Mesodermal cell (in vitro differentiated cells): ENCODE data around the gene CSN3.

Experiments
- H3K27ac ChIP-seq: 2 replicates; pipeline ENCODE4 v1.7.0; 2013; ENCODE audit warnings: mild to moderate bottlenecking, low read depth, low read length, moderate library complexity; ENCODE audit not compliant: severe bottlenecking
- H3K36me3 ChIP-seq: 2 replicates; pipeline ENCODE4 v1.7.1; 2013; ENCODE audit warnings: mild to moderate bottlenecking, low read length, moderate library complexity; ENCODE audit not compliant: control insufficient read depth, insufficient read depth
- H3K4me1 ChIP-seq: one replicate; pipeline ENCODE4 v1.7.1; 2013; ENCODE audit warnings: mild to moderate bottlenecking, low read length; ENCODE audit not compliant: insufficient read depth, control insufficient read depth, poor library complexity, severe bottlenecking
- H3K4me3 ChIP-seq: 2 replicates; pipeline ENCODE4 v1.7.0; 2013; ENCODE audit warnings: low read length, control low read depth, mild to moderate bottlenecking; ENCODE audit not compliant: insufficient read depth, poor library complexity, severe bottlenecking; ENCODE audit errors: extremely low read depth
- H3K9me3 ChIP-seq: 2 replicates; pipeline ENCODE4 v1.7.1; 2013; ENCODE audit warnings: mild to moderate bottlenecking, low read length, moderate library complexity; ENCODE audit not compliant: control insufficient read depth
- WGBS, 2 experiments: methylation state at CpG; one replicate each; pipeline ENCODE4 v1.1.5; 2013; ENCODE audit warnings: missing lambda C conversion rate in 2 of 2; ENCODE audit not compliant: insufficient coverage in 2 of 2; 5-methylcytosine and 5-hydroxymethylcytosine counted together

The CSN3 gene

GRCh38 chr4:70225824-70226223, 16.6 kb upstream of the CSN3 start, which contains the start of gene FDCSP:
TSS of gene FDCSP (plus strand) at chr4:70226124. CDS start at chr4:70231195, 5,071 bp downstream.
- Histone ChIP-seq H3K36me3 (no peaks in the 10 kb centered on the region), H3K4me3 (no peak within 1 kb of the TSS), H3K4me1 (no peaks in the 10 kb centered on the region), H3K9me3 (no peaks in the 10 kb centered on the region), H3K27ac (no peak within 1 kb of the TSS)
- no CpG with 5 or more reads among the region's 2 CpGs for WGBS, 2 experiments

DNA sequence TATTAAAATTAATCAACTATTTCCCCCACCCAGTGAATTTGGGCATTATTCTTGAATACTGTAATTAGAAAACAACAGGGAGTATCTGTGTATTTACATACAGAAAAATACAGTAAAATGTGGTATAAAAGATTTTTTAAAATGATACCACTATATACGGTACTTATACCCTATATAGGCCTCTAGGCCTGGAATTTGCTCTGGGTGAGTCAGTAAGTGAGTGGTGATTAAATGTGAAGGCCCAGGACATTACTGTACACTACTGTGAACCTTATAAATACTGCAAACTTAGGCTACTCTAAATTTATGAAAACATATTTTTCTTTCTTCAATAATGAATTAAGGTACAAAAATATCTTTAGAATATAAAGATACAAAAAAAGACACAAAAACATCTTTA, 6.3 kb upstream of the CSN3 start:
- H3K9me3 ChIP-seq = no peaks in the 10 kb centered on the region
- H3K4me1 ChIP-seq = peaks cover 18% of the 10 kb centered on the region
- H3K27ac ChIP-seq = no peak overlapping the region
- no peaks in the 10 kb centered on the region for H3K36me3 ChIP-seq
- H3K4me3 ChIP-seq = no peak overlapping the region
- no CpG with 5 or more reads among the region's 1 CpG for WGBS, 2 experiments

GRCh38 chr4:70239131-70239883, 3.1 kb upstream of the CSN3 start:
- no peaks in the 10 kb centered on the region for H3K36me3 ChIP-seq
- H3K27ac ChIP-seq = peak overlapping the region; percentile 75
- no peaks in the 10 kb centered on the region for H3K9me3 ChIP-seq
- WGBS, 2 experiments = 80 to 89% methylated on average over 1 of the region's 3 CpGs
- H3K4me3 ChIP-seq = no peak overlapping the region
- peaks cover 18% of the 10 kb centered on the region for H3K4me1 ChIP-seq

GRCh38 chr4:70239884-70240591, 2.4 kb upstream of the CSN3 start:
- no peaks in the 10 kb centered on the region for H3K36me3 ChIP-seq
- no peak overlapping the region for H3K4me3 ChIP-seq
- H3K4me1 ChIP-seq = peaks cover 18% of the 10 kb centered on the region
- WGBS, 2 experiments = 62 to 88% methylated on average over 3 of the region's 5 CpGs
- H3K27ac ChIP-seq = peak overlapping the region; percentile 75
- H3K9me3 ChIP-seq = no peaks in the 10 kb centered on the region

DNA sequence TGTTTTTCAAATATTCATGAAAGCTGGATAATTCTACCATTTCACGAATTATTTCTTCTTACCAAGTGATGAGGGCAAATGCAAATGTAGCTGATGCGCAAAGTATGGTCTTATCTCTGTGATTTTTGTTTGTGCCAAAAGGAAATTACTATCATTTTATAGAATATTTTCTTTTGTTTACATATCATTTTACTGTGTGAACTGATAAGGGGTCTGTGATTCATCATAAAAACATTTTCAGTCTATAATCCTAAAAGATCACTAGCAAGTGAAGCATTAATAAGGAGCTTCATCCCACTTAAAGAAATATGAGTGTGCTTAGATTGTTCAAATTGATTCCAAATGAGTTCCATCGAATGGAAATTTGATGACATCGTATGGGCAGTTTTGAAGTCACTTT, 694 bp downstream of the CSN3 start:
- Histone ChIP-seq H3K9me3 (no peaks in the 10 kb centered on the region), H3K36me3 (no peaks in the 10 kb centered on the region), H3K4me3 (no peak overlapping the region), H3K4me1 (peaks cover 10% of the 10 kb centered on the region), H3K27ac (no peak overlapping the region)
- WGBS, 2 experiments = 50% methylated on average over 2 of the region's 4 CpGs; no CpG with 5 or more reads in 1 of the 2 experiments

DNA sequence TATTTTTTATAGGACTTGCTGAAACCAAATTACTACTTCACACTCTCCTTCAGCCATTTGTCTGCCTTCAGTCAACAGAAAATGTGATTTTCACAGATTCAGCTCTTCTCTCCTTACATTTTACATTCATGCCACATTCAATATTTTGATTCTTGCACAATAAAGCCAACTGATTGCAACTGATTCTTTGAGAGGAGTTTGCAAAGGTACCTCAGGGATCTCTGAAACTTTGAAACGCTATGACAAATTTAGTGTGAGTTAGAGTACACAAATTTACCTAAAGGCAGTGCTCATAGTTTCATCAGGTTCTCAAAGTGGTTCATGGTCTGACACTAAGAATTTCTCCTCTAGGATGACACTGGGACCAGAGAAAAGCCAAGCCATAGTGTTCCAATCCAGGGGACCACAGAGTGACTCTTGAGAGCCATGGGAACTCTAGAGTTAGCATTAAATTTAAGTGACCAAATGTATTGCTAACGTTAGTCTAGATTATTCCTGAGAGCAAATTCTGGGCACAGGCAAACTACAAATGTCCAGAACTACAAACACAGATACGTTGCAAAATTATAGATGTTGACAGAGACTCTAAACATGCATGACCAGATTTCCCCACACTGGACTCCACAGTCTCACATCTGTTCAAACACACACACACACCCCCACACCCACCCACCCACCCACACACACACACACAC, 9.0 kb downstream of the CSN3 start:
- WGBS, 2 experiments = 90% methylated on average over 2 of the region's 3 CpGs; no CpG with 5 or more reads in 1 of the 2 experiments
- H3K4me1 ChIP-seq = no peaks in the 10 kb centered on the region

GRCh38 chr4:70251945-70252277, 9.5 kb downstream of the CSN3 start:
- no peaks in the 10 kb centered on the region for H3K4me1 ChIP-seq
- 78% methylated on average over 1 of the region's 1 CpG; no CpG with 5 or more reads in 1 of the 2 experiments for WGBS, 2 experiments
- no peaks in the 10 kb centered on the region for H3K9me3 ChIP-seq
- no peak overlapping the region for H3K27ac ChIP-seq
- H3K4me3 ChIP-seq = no peak overlapping the region
- no peaks in the 10 kb centered on the region for H3K36me3 ChIP-seq

More for the DNA sequence above, 9.0 kb downstream of the CSN3 start:
- Histone ChIP-seq H3K27ac (no peak overlapping the region), H3K9me3 (no peaks in the 10 kb centered on the region), H3K36me3 (no peaks in the 10 kb centered on the region), H3K4me3 (no peak overlapping the region)

DNA sequence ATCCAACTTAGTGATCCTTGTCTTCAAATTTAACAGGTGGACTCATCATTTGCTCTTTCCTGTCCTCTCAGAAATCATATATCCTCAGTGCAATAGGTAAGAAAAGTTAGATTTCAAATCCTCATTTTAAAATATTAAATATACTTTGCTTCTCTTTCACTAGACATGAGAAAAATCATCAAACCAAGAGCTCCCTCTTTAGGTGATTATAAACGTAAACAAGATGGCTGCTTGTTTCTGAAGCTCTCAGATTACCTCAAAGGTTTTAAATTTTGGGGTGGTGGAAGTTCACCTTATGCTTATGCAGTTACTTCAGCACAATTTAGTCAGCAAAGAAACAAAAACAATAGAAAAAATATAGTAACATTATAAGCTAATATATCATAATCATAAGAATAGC, 27.3 kb downstream of the CSN3 start:
- no peaks in the 10 kb centered on the region for H3K9me3 ChIP-seq
- H3K27ac ChIP-seq = no peak overlapping the region
- no CpG with 5 or more reads among the region's 1 CpG for WGBS, 2 experiments

GRCh38 chr4:70277121-70277520, 34.7 kb downstream of the CSN3 start:
- Histone ChIP-seq H3K9me3 (no peaks in the 10 kb centered on the region), H3K36me3 (no peaks in the 10 kb centered on the region), H3K27ac (no peak overlapping the region), H3K4me1 (no peaks in the 10 kb centered on the region), H3K4me3 (no peak overlapping the region)
- WGBS, 2 experiments = 93 to 100% methylated on average over 2 of the region's 2 CpGs

More for the DNA sequence above, 27.3 kb downstream of the CSN3 start:
- no peaks in the 10 kb centered on the region for H3K36me3 ChIP-seq
- H3K4me1 ChIP-seq = no peaks in the 10 kb centered on the region
- H3K4me3 ChIP-seq = no peak overlapping the region

DNA sequence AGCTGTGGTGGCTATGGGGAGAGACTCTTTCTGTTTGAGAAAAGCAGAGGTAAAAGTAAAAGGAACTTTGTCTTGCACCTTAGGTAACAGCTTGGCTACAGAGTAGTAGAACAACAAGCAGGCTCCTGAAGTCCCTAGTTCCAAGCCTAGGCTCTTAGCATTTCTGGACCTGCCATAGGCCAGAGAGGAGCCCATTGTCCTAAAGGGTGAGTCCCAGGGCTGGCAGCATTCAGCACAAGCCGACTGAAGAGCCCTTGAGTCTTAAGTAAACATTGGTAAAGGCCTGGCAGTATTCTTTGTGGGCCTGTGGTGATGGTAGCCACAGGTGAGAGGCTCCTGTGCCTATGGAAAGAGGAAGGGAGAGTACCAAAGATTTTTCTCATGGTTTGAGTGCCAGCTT, 38.2 kb downstream of the CSN3 start:
- Histone ChIP-seq H3K4me3 (no peak overlapping the region), H3K36me3 (no peaks in the 10 kb centered on the region), H3K27ac (no peak overlapping the region), H3K9me3 (no peaks in the 10 kb centered on the region), H3K4me1 (no peaks in the 10 kb centered on the region)
- WGBS, 2 experiments = 70% methylated on average over 1 of the region's 1 CpG; no CpG with 5 or more reads in 1 of the 2 experiments
